Measurements from ENCODE around the gene PCYT1A. TPM values are rescaled to one million over a fixed set of nuclear protein-coding genes. Genes with fewer than 3 reads are reported as not detected.

PCYT1A gene
- total RNA-seq, 1 donor from 2014 or later, result 55.7 TPM

GRCh38 chr3:196180346-196180745, 107.2 kb downstream of the PCYT1A start:
- no peak overlapping the region for H3K27ac ChIP-seq
- H3K9me3 ChIP-seq, result no peaks in the 10 kb centered on the region
- intact Hi-C loops (cut with DNase I), result no loop called here
- TF ChIP-seq POLR2AphosphoS5 (IDR thresholded peaks at IDR 0.05; ENCODE audit: insufficient read depth in 1 of 2, low read depth in 1 of 2) (no peak), POLR2A (IDR thresholded peaks at IDR 0.05) (no peak), CTCF (IDR thresholded peaks at IDR 0.05) (no peak)
- no peak overlapping the region for H3K4me3 ChIP-seq
- H3K4me1 ChIP-seq, result no peaks in the 10 kb centered on the region
- DNase-seq (ENCODE audit: extremely low spot score in 2 of 2), result no peak
- no peaks in the 10 kb centered on the region for H3K27me3 ChIP-seq
- no peaks in the 10 kb centered on the region for H3K36me3 ChIP-seq

Small RNA genes lying within 50 kb of the gene (small RNA-seq; reads per million reads assigned to genes)
- gene AC069257.2 (not detected), gene RF00019 (not detected)

Other genes with a start within 250 kb of the PCYT1A start
- 61.6 TPM for gene TFRC, start 205.6 kb downstream of the PCYT1A start, total RNA-seq
- gene ZDHHC19, start 76.3 kb downstream of the PCYT1A start, total RNA-seq, result not detected
- gene SLC51A, start 71.2 kb downstream of the PCYT1A start, total RNA-seq, result 1.2 TPM
- gene DYNLT2B, start 30.5 kb upstream of the PCYT1A start, total RNA-seq, result 2.9 TPM
- gene TM4SF19, start 50.7 kb upstream of the PCYT1A start, total RNA-seq, result not detected
- 29.5 TPM for gene UBXN7, start 144.7 kb upstream of the PCYT1A start, total RNA-seq
- gene RNF168, start 216.0 kb upstream of the PCYT1A start, total RNA-seq, result 26.0 TPM
- not detected for gene SMCO1, start 227.6 kb upstream of the PCYT1A start, total RNA-seq